Pancreas (tissue), 10 donors: Measurements from ENCODE around the gene TRIM42. TPM values are rescaled to one million over a fixed set of nuclear protein-coding genes. Genes with fewer than 3 reads are reported as not detected.
A peak's percentile ranks its signal among the peaks of the same experiment; 100 is the strongest.

Experiments used
- ATAC-seq, 4 donors: fragments of 200-7000 bp; cut with Tn5 transposase; one replicate each; pipeline versions ENCODE4 v1.8.0 to v1.9.1; 2020; ENCODE audit warnings: mild to moderate bottlenecking in 4 of 4, moderate library complexity in 4 of 4
- DNase-seq, 6 donors: peaks; one replicate each; pipeline ENCODE4 v3.0.0-alpha.2; 2020
- FAIRE-seq: peaks from 2 replicates; lab custom pipeline; 2012; peaks lifted over from hg19 to GRCh38; lab: Jason Lieb, UNC
- H3K27ac ChIP-seq, 4 donors: fragments of 200-600 bp; sonication (generic); 1 replicate in 3 of 4; 2 replicates in 1 of 4; pipeline versions ENCODE4 v1.5.0 to v1.8.0; 2020
- H3K27me3 ChIP-seq, 4 donors: fragments of 200-600 bp; one replicate each; pipeline ENCODE4 v1.8.0; 2021
- H3K36me3 ChIP-seq, 3 donors: fragments of 200-600 bp; sonication (generic) in 1 of 3; one replicate each; pipeline versions ENCODE4 v1.5.0 to v1.8.0; 2020 to 2021
- H3K4me1 ChIP-seq, 3 donors: fragments of 200-600 bp; one replicate each; pipeline ENCODE4 v1.8.0; 2021
- H3K4me3 ChIP-seq, 4 donors: fragments of 200-600 bp; sonication (generic) in 2 of 4; one replicate each; pipeline versions ENCODE4 v1.5.0 to v1.8.0; 2020 to 2021
- H3K9me3 ChIP-seq, 4 donors: fragments of 200-600 bp; one replicate each; pipeline ENCODE4 v1.8.0; 2021
- WGBS, 2 donors: extraction: QIAGEN DNeasy Blood & Tissue Kit; methylation state at CpG; one replicate each; pipeline ENCODE4 v1.1.7; 2013; 5-methylcytosine and 5-hydroxymethylcytosine counted together
- intact Hi-C, 3 donors: fragments of 100-400 bp; cut with DNase I; formaldehyde crosslinking; loops; one replicate each; pipeline versions ENCODE4 v1.11.1 to v1.14.2; 2022
- polyA plus RNA-seq, 2 donors: library from polyadenylated mRNA; stranded (reverse); fragments of 200-250 nt; gene quantifications; one replicate each; pipeline ENCODE4 v1.2.3, GENCODE V29; 2013
- total RNA-seq, 6 donors: library from RNA; stranded (reverse); fragmentation: NEBNext Ultra II Directional in 4 of 6; extraction: Animal tissue kit (Norgen Biotek cat#: 25700) in 4 of 6; gene quantifications; one replicate each; pipeline versions ENCODE4 v1.2.1 to v1.2.4, GENCODE V29; 2021 to 2023
- TF ChIP-seq, protein P1 (sequence below), 4 donors: fragments of 200-600 bp; sonication (generic) in 3 of 4; IDR thresholded peaks; one replicate each; pipeline versions ENCODE4 v1.5.0 to v1.8.0; 2021; ENCODE audit warnings: antibody characterized with exemption in 4 of 4
- donor health status: healthy with polysubstance abuse.
- donor health status: DM: no; HTN: no; CAD: no; lungs with moderate emphysema.
- donor health status: DM: no; HTN: no; CAD: no.
- donor health status: control.
- donor health status: control.
- donor health status: Bipolar disorder and iron deficiency.
- donor health status: DM: yes; HTN: yes; CAD: no.
- donor health status: DM: no; HTN: no; CAD: no.
- donor health status: DM: no; HTN: no; CAD: no.
- donor health status: DM: yes; HTN: yes; CAD: no.

The TRIM42 gene
- total and polyA plus RNA-seq, 8 donors: not detected

DNA sequence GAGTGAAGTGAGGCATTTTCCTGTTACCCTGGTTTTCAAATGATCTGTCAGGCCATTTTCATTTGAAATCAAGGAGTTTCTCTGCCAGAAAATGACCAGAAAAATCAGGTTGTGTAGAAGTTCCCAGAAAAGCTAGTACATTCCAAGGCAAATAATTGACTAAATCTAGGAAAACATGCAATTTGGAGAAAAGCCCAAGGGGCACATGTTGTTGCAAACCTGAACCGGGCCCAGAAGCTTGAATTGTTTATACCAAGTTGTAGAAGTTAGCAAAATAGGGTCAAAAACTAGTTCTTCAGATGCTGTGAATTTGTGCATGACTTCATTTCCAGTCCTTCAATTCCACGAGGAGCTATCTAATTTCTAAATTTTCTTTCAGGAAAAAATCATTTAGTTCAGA is 31.0 kb downstream of the TRIM42 start:
- no peak for DNase-seq

DNA sequence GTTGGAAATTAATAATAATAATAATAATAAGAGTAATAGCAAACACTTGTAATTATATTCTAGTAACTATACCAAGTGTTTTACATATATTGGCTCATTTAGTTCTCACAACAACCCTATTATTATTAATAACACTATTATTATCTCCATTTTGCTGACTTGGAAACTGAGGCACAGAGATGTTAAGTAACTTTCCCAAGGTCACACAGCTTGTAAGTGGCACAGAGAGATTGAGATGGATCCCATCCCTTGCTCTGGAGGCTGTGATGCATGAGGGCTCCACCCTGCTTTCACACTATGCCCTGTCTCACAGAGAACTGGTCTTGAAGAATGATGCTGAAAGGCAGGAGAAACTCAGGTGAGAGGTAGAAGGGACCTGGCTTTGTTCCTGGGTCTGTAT is 31.9 kb downstream of the TRIM42 start:
- H3K36me3 ChIP-seq: no peaks in the 10 kb centered on the region
- H3K27ac ChIP-seq: no peak overlapping the region
- TF ChIP-seq, protein P1, sequence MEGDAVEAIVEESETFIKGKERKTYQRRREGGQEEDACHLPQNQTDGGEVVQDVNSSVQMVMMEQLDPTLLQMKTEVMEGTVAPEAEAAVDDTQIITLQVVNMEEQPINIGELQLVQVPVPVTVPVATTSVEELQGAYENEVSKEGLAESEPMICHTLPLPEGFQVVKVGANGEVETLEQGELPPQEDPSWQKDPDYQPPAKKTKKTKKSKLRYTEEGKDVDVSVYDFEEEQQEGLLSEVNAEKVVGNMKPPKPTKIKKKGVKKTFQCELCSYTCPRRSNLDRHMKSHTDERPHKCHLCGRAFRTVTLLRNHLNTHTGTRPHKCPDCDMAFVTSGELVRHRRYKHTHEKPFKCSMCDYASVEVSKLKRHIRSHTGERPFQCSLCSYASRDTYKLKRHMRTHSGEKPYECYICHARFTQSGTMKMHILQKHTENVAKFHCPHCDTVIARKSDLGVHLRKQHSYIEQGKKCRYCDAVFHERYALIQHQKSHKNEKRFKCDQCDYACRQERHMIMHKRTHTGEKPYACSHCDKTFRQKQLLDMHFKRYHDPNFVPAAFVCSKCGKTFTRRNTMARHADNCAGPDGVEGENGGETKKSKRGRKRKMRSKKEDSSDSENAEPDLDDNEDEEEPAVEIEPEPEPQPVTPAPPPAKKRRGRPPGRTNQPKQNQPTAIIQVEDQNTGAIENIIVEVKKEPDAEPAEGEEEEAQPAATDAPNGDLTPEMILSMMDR (IDR thresholded peaks at IDR 0.05): no peak
- H3K27me3 ChIP-seq: no peaks in the 10 kb centered on the region
- intact Hi-C loops: no loop called here
- ATAC-seq: no peak
- H3K4me3 ChIP-seq: no peak overlapping the region
- no peak for FAIRE-seq
- peaks cover 0 to 15% (median 12%) of the 10 kb centered on the region in 3 donors for H3K4me1 ChIP-seq
- DNase-seq: no peak
- no peaks in the 10 kb centered on the region for H3K9me3 ChIP-seq

More for the DNA sequence above, 31.0 kb downstream of the TRIM42 start:
- Histone ChIP-seq H3K9me3 (no peaks in the 10 kb centered on the region), H3K4me3 (no peak overlapping the region), H3K27ac (no peak overlapping the region), H3K27me3 (no peaks in the 10 kb centered on the region), H3K4me1 (peaks cover 0 to 15% (median 12%) of the 10 kb centered on the region in 3 donors), H3K36me3 (no peaks in the 10 kb centered on the region)
- FAIRE-seq (no peak), ATAC-seq (peak in 2 of 4 donors; percentile 6 to 77)
- TF ChIP-seq, protein P1 (IDR thresholded peaks at IDR 0.05): no peak
- WGBS, 2 donors: 30 to 35% methylated on average over 2 of the region's 2 CpGs
- intact Hi-C loops: no loop called here

DNA sequence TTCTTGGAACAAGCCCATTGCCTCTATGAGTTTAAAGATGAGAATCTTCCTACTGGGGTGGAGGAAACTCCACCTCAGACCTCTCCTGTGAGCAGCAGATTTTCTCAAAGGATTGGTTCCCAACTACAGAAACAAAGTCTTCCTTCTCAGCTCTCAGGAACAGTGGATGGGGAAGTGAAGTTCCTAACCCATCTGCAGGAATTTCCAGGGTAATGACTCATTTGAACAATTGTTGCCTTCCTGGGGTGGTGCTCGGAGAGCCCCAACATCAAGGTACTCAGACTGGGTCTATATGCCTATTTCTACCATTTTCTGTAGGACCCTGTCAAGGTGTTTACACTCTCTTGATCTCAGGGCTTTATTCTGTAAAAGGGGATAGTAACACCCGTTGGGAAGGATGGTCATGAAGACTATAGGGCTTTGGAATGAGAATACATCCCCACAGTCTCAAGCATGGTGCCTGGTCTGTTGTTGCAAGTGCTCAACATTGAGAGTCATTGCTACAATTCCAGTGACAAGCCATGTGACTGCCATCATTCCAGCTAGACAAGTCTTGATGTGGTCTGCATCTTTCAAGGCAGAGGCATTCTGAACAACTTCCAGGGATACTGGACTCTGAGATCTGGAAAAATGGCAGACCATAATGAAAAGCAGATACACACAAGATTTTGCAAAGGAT is 33.0 kb downstream of the TRIM42 start:
- Histone ChIP-seq H3K27me3 (no peaks in the 10 kb centered on the region), H3K36me3 (no peaks in the 10 kb centered on the region), H3K4me1 (peaks cover 0 to 15% (median 12%) of the 10 kb centered on the region in 3 donors), H3K4me3 (no peak overlapping the region), H3K27ac (no peak overlapping the region), H3K9me3 (no peaks in the 10 kb centered on the region)
- no peak for ATAC-seq
- 83 to 85% methylated on average over 2 of the region's 2 CpGs for WGBS, 2 donors
- TF ChIP-seq, protein P1 (IDR thresholded peaks at IDR 0.05): no peak
- FAIRE-seq: no peak
- DNase-seq: no peak
- intact Hi-C loops: no loop called here

DNA sequence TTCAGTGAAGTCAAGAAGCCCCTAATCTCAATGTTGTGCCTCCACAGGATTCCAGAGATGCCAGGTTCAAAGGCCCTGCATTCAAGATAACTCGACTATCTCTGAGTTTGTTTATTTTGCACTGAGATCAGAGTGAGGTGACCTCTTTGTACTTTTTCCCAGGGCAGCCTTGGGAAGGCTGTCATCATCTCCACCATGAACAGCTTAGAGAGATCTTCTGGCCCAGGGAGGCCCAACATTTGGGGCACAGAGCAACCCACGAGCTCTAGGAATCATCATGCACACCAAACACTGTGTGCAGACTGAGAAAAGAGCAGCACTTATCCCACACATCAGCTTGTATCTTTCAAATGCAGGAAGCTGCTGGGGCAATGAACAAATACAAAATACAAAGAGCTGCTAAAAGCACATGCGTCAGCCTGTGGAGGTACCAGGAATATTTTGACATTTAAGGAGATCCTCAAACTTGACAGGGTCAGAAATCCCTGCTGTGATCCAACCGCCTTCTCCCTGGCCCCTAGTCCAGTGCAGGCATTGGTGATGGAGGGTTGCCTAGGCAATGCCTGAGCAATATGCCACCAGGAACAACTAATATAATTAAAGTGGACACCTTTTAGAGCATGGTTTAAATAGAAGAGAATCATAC is 33.6 kb downstream of the TRIM42 start:
- peaks cover 0 to 15% (median 12%) of the 10 kb centered on the region in 3 donors for H3K4me1 ChIP-seq
- TF ChIP-seq, protein P1 (IDR thresholded peaks at IDR 0.05): no peak
- DNase-seq (no peak), FAIRE-seq (no peak), ATAC-seq (no peak)
- no peaks in the 10 kb centered on the region for H3K36me3 ChIP-seq
- intact Hi-C loops: no loop called here
- H3K27ac ChIP-seq: no peak overlapping the region
- H3K27me3 ChIP-seq: no peaks in the 10 kb centered on the region
- H3K9me3 ChIP-seq: no peaks in the 10 kb centered on the region
- no peak overlapping the region for H3K4me3 ChIP-seq
- WGBS, 2 donors: 64 to 65% methylated on average over 4 of the region's 4 CpGs

DNA sequence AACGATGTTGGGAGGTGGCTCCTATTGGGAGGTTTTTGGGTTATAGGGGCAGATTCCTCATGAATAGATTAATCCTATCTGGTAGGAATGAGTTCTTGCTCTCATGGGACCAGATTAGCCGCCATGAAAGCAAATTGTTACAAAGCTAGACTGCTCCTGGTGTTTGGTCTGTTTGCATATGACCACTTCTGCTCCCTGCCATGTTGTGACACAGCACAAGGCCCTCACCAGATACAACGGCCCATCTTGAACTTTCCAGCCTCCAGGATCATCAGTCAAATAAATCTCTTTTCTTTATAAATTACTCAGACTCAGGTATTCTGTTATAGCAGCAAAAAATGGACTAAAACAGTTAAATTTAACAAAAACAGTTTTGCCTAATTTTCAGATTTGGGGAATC is 34.4 kb downstream of the TRIM42 start:
- intact Hi-C loops: no loop called here
- DNase-seq (no peak), FAIRE-seq (no peak), ATAC-seq (no peak)
- H3K27ac ChIP-seq: no peak overlapping the region
- WGBS, 2 donors: 84 to 87% methylated on average over 3 of the region's 3 CpGs
- H3K36me3 ChIP-seq: no peaks in the 10 kb centered on the region
- TF ChIP-seq, protein P1 (IDR thresholded peaks at IDR 0.05): no peak
- peaks cover 0 to 15% (median 12%) of the 10 kb centered on the region in 3 donors for H3K4me1 ChIP-seq
- H3K4me3 ChIP-seq: no peak overlapping the region
- H3K27me3 ChIP-seq: no peaks in the 10 kb centered on the region
- no peaks in the 10 kb centered on the region for H3K9me3 ChIP-seq
